PC-3 (cell line): ENCODE data around the gene PGA4. TPM values are rescaled to one million over a fixed set of nuclear protein-coding genes. Genes with fewer than 3 reads are reported as not detected.
"Not testable (repeated sequence)": the region's sequence is repeated elsewhere in the genome, so short reads cannot be mapped to it uniquely, and the experiment has no call there.

Source experiments
- ATAC-seq: fragments of 200-7000 bp; cut with Tn5 transposase; 2 replicates; pipeline ENCODE4 v1.9.1; 2020; ENCODE audit warnings: mild to moderate bottlenecking, moderate library complexity
- BruUV-seq: library from RNA; stranded (reverse); fragments of 400-500 nt; replicated peaks from 2 replicates; lab custom pipeline; 2021; lab: Mats Ljungman, UMichigan
- CTCF ChIA-PET: fragments of 300-600 bp; sonication (Branson Sonifier 250); formaldehyde crosslinking; loops from one replicate; lab custom pipeline; 2022; ENCODE audit warnings: antibody characterized with exemption; lab: Charles Lee
- POLR2A ChIA-PET: fragments of 300-600 bp; sonication (Branson Sonifier 250); formaldehyde crosslinking; loops from one replicate; lab custom pipeline; 2022; ENCODE audit warnings: antibody characterized with exemption; ENCODE audit not compliant: unreplicated experiment; lab: Charles Lee
- DNase-seq: peaks from one replicate; pipeline ENCODE4 v3.0.0-alpha.2; 2015
- H2AFZ ChIP-seq: fragments of 300-600 bp; sonication (generic); 2 replicates; pipeline ENCODE4 v1.6.0; 2016; ENCODE audit warnings: antibody characterized with exemption, low read length
- H3F3A ChIP-seq: fragments of 300-600 bp; sonication (generic); one replicate; pipeline ENCODE4 v1.6.0; 2017; ENCODE audit warnings: antibody characterized with exemption, low read length, control low read depth, mild to moderate bottlenecking; ENCODE audit not compliant: unreplicated experiment
- H3K27ac ChIP-seq: fragments of 300-600 bp; sonication (generic); 2 replicates; pipeline ENCODE4 v1.5.1; 2016; ENCODE audit warnings: mild to moderate bottlenecking, low read length
- H3K27me3 ChIP-seq: fragments of 300-600 bp; sonication (generic); 2 replicates; pipeline ENCODE4 v1.6.1; 2016; ENCODE audit warnings: low read length, mixed read lengths
- H3K36me3 ChIP-seq: fragments of 300-600 bp; sonication (generic); 2 replicates; pipeline ENCODE4 v1.6.1; 2016; ENCODE audit warnings: low read depth, mixed run types, low read length, mixed read lengths
- H3K4me1 ChIP-seq: fragments of 300-600 bp; sonication (generic); 2 replicates; pipeline ENCODE4 v1.5.1; 2016; ENCODE audit warnings: low read length; ENCODE audit not compliant: insufficient read depth
- H3K4me2 ChIP-seq: fragments of 300-600 bp; sonication (generic); 2 replicates; pipeline ENCODE4 v1.6.0; 2016; ENCODE audit warnings: low read length
- H3K4me3 ChIP-seq: fragments of 300-600 bp; sonication (generic); 2 replicates; pipeline ENCODE4 v1.5.1; 2016; ENCODE audit warnings: mild to moderate bottlenecking, low read length, mixed read lengths
- H3K79me2 ChIP-seq: fragments of 300-600 bp; sonication (generic); 2 replicates; pipeline ENCODE4 v1.6.1; 2017; ENCODE audit warnings: low read length, mixed read lengths
- H3K9ac ChIP-seq: fragments of 300-600 bp; sonication (generic); 2 replicates; pipeline ENCODE4 v1.6.0; 2016; ENCODE audit warnings: mild to moderate bottlenecking, low read length
- H3K9me2 ChIP-seq: fragments of 300-600 bp; sonication (generic); replicated peaks from 2 replicates; pipeline ENCODE4 v1.6.1; 2016; ENCODE audit warnings: mixed run types, low read length, mixed read lengths
- H3K9me3 ChIP-seq: fragments of 300-600 bp; sonication (generic); 2 replicates; pipeline ENCODE4 v1.6.1; 2016; ENCODE audit warnings: low read length, mixed read lengths
- H4K20me1 ChIP-seq: fragments of 300-600 bp; sonication (generic); 2 replicates; pipeline ENCODE4 v1.6.1; 2016; ENCODE audit warnings: low read length, mixed read lengths
- CTCF ChIP-seq: fragments of 300-600 bp; sonication (generic); conservative IDR thresholded peaks from 2 replicates; pipeline ENCODE4 v1.5.1; 2017; ENCODE audit warnings: antibody characterized with exemption, low read depth, mild to moderate bottlenecking, low read length
- EZH2 ChIP-seq: fragments of 300-600 bp; sonication (generic); IDR thresholded peaks from one replicate; pipeline ENCODE4 v1.6.1; 2017; ENCODE audit warnings: antibody characterized with exemption, mild to moderate bottlenecking, low read length; ENCODE audit not compliant: unreplicated experiment
- EZH2phosphoT487 ChIP-seq: fragments of 300-600 bp; sonication (generic); IDR thresholded peaks from 2 replicates; pipeline ENCODE4 v1.6.1; 2018; ENCODE audit warnings: mild to moderate bottlenecking, antibody characterized with exemption, low read length, borderline replicate concordance
- intact Hi-C: fragments of 100-400 bp; cut with micrococcal nuclease; formaldehyde crosslinking; loops from 2 replicates; pipeline ENCODE4 v1.9.0; 2023
- total RNA-seq: library from RNA; depleted of rRNA; stranded (reverse); fragments of >200 nt; gene quantifications from 2 replicates; pipeline ENCODE4 v1.2.3, GENCODE V29; 2014

The PGA4 gene
- total RNA-seq, 1 experiment from 2014 or later: not detected

GRCh38 chr11:61176446-61176845 lies 45.7 kb upstream of the PGA4 start:
- H3K36me3 ChIP-seq: no peaks in the 10 kb centered on the region
- TF ChIP-seq CTCF: no peak
- no peak for TF ChIP-seq EZH2phosphoT487
- TF ChIP-seq EZH2: no peak
- intact Hi-C loops: no loop called here
- H3K79me2 ChIP-seq: no peaks in the 10 kb centered on the region
- no peaks in the 10 kb centered on the region for H3K9me2 ChIP-seq
- ChIA-PET POLR2A (no interaction called here), CTCF (interaction anchor here (0.7 kb wide), 1 partner anchor 261 kb away, joined by 3 read pairs; no protein-coding TSS in a partner anchor)
- no peaks in the 10 kb centered on the region for H4K20me1 ChIP-seq
- H3K9me3 ChIP-seq: no peaks in the 10 kb centered on the region
- no peak overlapping the region for H3K4me2 ChIP-seq
- H3K27ac ChIP-seq: no peak overlapping the region
- peaks cover 55% of the 10 kb centered on the region for H3K27me3 ChIP-seq
- H3K4me1 ChIP-seq: peaks cover 6% of the 10 kb centered on the region; the same call in 1 of the 2 replicates
- H3K4me3 ChIP-seq: no peak overlapping the region
- H2AFZ ChIP-seq: no peak overlapping the region
- BruUV-seq: no TSS peak
- no peaks in the 10 kb centered on the region for H3F3A ChIP-seq
- H3K9ac ChIP-seq: no peak overlapping the region
- DNase-seq (no peak), ATAC-seq (no peak)

GRCh38 chr11:61180205-61180604 lies 41.9 kb upstream of the PGA4 start:
- CTCF ChIA-PET, H3K36me3 ChIP-seq, H4K20me1 ChIP-seq, H3K27ac ChIP-seq, H3K4me1 ChIP-seq, H2AFZ ChIP-seq, H3K9ac ChIP-seq, H3K4me3 ChIP-seq, POLR2A ChIA-PET, ATAC-seq, BruUV-seq, H3K79me2 ChIP-seq, DNase-seq, H3K9me2 ChIP-seq, H3K4me2 ChIP-seq, H3K9me3 ChIP-seq, H3F3A ChIP-seq, intact Hi-C loops: not testable (repeated sequence)
- H3K27me3 ChIP-seq: peaks cover 49% of the 10 kb centered on the region

DNA sequence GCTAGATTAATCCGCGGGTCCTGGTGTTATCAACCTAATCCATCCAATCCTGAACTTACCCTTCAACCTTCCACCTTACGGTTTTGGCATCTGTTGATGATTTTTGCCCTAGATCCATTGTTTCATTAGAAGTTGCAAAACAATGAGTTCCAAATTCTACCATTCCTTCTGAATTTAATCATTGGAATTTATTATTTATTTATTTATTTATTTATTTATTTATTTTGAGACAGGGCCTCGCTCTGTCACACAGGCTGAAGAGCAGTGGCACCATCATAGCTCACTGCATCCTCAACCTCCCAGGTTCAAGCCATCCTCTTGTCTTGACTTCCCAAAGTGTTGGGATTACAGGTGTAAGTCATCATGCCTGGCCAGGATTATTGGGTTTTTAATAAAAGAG lies 40.7 kb upstream of the PGA4 start:
- Histone ChIP-seq H3K4me1 (no peaks in the 10 kb centered on the region), H3K79me2 (no peaks in the 10 kb centered on the region), H3K4me3 (no peak overlapping the region), H3K4me2 (no peak overlapping the region), H2AFZ (no peak overlapping the region), H3K27ac (no peak overlapping the region), H3K9me2 (no peaks in the 10 kb centered on the region), H3K9me3 (no peaks in the 10 kb centered on the region), H3K36me3 (no peaks in the 10 kb centered on the region), H3F3A (no peaks in the 10 kb centered on the region), H3K9ac (no peak overlapping the region), H3K27me3 (peaks cover 36% of the 10 kb centered on the region), H4K20me1 (no peaks in the 10 kb centered on the region)
- no peak for TF ChIP-seq EZH2phosphoT487
- TF ChIP-seq EZH2: no peak
- no peak for TF ChIP-seq CTCF
- DNase-seq: no peak
- CTCF ChIA-PET: no interaction called here
- ATAC-seq: no peak
- intact Hi-C loops: no loop called here
- POLR2A ChIA-PET: no interaction called here
- no TSS peak for BruUV-seq
